ENCODE measurements around the gene IFI27L2. TPM values are rescaled to one million over a fixed set of nuclear protein-coding genes. Genes with fewer than 3 reads are reported as not detected.

IFI27L2 gene
- total RNA-seq, 1 experiment from 2014 or later: 4.7 TPM

GRCh38 chr14:94115631-94116030 is 13.8 kb downstream of the IFI27L2 start:
- H3K36me3 Mint-ChIP-seq (ENCODE audit: insufficient read depth, unreplicated experiment): no peaks in the 10 kb centered on the region
- H3K4me1 Mint-ChIP-seq (ENCODE audit: low read depth, unreplicated experiment): no peaks in the 10 kb centered on the region
- H3K9me3 Mint-ChIP-seq (ENCODE audit: unreplicated experiment): no peaks in the 10 kb centered on the region
- no TSS peak for BruUV-seq (replicated peaks)
- Histone ChIP-seq H3K27me3 (replicated peaks; ENCODE audit: control insufficient read depth, insufficient read depth, low read length) (no peaks in the 10 kb centered on the region), H3K4me3 (ENCODE audit: low read depth, low read length) (no peak overlapping the region), H3K9me3 (no peaks in the 10 kb centered on the region), H3K4me1 (no peaks in the 10 kb centered on the region), H3K36me3 (ENCODE audit: control insufficient read depth, insufficient read depth, low read length) (no peaks in the 10 kb centered on the region)
- no peak overlapping the region for H3K4me3 Mint-ChIP-seq (ENCODE audit: unreplicated experiment)
- H3K27ac Mint-ChIP-seq (ENCODE audit: unreplicated experiment): no peak overlapping the region
- no peak for DNase-seq
- intact Hi-C loops (cut with micrococcal nuclease; ENCODE audit: unreplicated experiment): no loop called here
- CTCF ChIA-PET: no interaction called here
- TF ChIP-seq CTCF (IDR thresholded peaks at IDR 0.05; ENCODE audit: insufficient read depth in 1 of 2, low read depth in 1 of 2, low read length in 1 of 2, severe bottlenecking in 1 of 2, unreplicated experiment in 1 of 2): no peak
- POLR2A ChIA-PET: no interaction called here
- peaks cover 4% of the 10 kb centered on the region for H3K27me3 Mint-ChIP-seq (ENCODE audit: insufficient read depth, unreplicated experiment)

- no peaks in the 10 kb centered on the region for H3K27me3 ChIP-seq (replicated peaks; ENCODE audit: control insufficient read depth, insufficient read depth, low read length)
- ChIA-PET CTCF (no interaction called here), POLR2A (no interaction called here)
- Mint-ChIP-seq H3K27ac (ENCODE audit: unreplicated experiment) (no peak overlapping the region), H3K4me3 (ENCODE audit: unreplicated experiment) (no peak overlapping the region), H3K27me3 (ENCODE audit: insufficient read depth, unreplicated experiment) (peaks cover 4% of the 10 kb centered on the region), H3K36me3 (ENCODE audit: insufficient read depth, unreplicated experiment) (no peaks in the 10 kb centered on the region), H3K9me3 (ENCODE audit: unreplicated experiment) (no peaks in the 10 kb centered on the region), H3K4me1 (ENCODE audit: low read depth, unreplicated experiment) (no peaks in the 10 kb centered on the region)
- no peak overlapping the region for H3K4me3 ChIP-seq (ENCODE audit: low read depth, low read length)
- BruUV-seq (replicated peaks): no TSS peak
- no peak for DNase-seq
- no peaks in the 10 kb centered on the region for H3K9me3 ChIP-seq
- intact Hi-C loops (cut with micrococcal nuclease; ENCODE audit: unreplicated experiment): no loop called here
- TF ChIP-seq CTCF (IDR thresholded peaks at IDR 0.05; ENCODE audit: insufficient read depth in 1 of 2, low read depth in 1 of 2, low read length in 1 of 2, severe bottlenecking in 1 of 2, unreplicated experiment in 1 of 2): no peak
- no peaks in the 10 kb centered on the region for H3K4me1 ChIP-seq
- no peaks in the 10 kb centered on the region for H3K36me3 ChIP-seq (ENCODE audit: control insufficient read depth, insufficient read depth, low read length)
These were observed 14.3 kb downstream of the IFI27L2 start for GRCh38 chr14:94115058-94115591.

- ChIA-PET CTCF (no interaction called here), POLR2A (no interaction called here)
- Histone ChIP-seq H3K4me1 (no peaks in the 10 kb centered on the region), H3K36me3 (ENCODE audit: control insufficient read depth, insufficient read depth, low read length) (no peaks in the 10 kb centered on the region), H3K9me3 (no peaks in the 10 kb centered on the region), H3K27me3 (replicated peaks; ENCODE audit: control insufficient read depth, insufficient read depth, low read length) (no peaks in the 10 kb centered on the region), H3K4me3 (ENCODE audit: low read depth, low read length) (no peak overlapping the region)
- TF ChIP-seq CTCF (IDR thresholded peaks at IDR 0.05; ENCODE audit: insufficient read depth in 1 of 2, low read depth in 1 of 2, low read length in 1 of 2, severe bottlenecking in 1 of 2, unreplicated experiment in 1 of 2): no peak
- H3K27me3 Mint-ChIP-seq (ENCODE audit: insufficient read depth, unreplicated experiment): peaks cover 4% of the 10 kb centered on the region
- H3K27ac Mint-ChIP-seq (ENCODE audit: unreplicated experiment): no peak overlapping the region
- no peak overlapping the region for H3K4me3 Mint-ChIP-seq (ENCODE audit: unreplicated experiment)
- no peaks in the 10 kb centered on the region for H3K4me1 Mint-ChIP-seq (ENCODE audit: low read depth, unreplicated experiment)
- H3K9me3 Mint-ChIP-seq (ENCODE audit: unreplicated experiment): no peaks in the 10 kb centered on the region
- no TSS peak for BruUV-seq (replicated peaks)
- intact Hi-C loops (cut with micrococcal nuclease; ENCODE audit: unreplicated experiment): no loop called here
- H3K36me3 Mint-ChIP-seq (ENCODE audit: insufficient read depth, unreplicated experiment): no peaks in the 10 kb centered on the region
- no peak for DNase-seq
These were observed 14.8 kb downstream of the IFI27L2 start for GRCh38 chr14:94114589-94115057.
